HG02642 (cell line): ENCODE results near the gene GPR82.
"Not testable (repeated sequence)": the region's sequence is repeated elsewhere in the genome, so short reads cannot be mapped to it uniquely, and the experiment has no call there.

ENCODE experiments used
- ATAC-seq: cut with Tn5 transposase; IDR thresholded peaks from one replicate; pipeline ENCODE4 v1.9.1; 2021; ENCODE audit warnings: mild to moderate bottlenecking; ENCODE audit not compliant: unreplicated experiment, poor library complexity

Gene GPR82

DNA sequence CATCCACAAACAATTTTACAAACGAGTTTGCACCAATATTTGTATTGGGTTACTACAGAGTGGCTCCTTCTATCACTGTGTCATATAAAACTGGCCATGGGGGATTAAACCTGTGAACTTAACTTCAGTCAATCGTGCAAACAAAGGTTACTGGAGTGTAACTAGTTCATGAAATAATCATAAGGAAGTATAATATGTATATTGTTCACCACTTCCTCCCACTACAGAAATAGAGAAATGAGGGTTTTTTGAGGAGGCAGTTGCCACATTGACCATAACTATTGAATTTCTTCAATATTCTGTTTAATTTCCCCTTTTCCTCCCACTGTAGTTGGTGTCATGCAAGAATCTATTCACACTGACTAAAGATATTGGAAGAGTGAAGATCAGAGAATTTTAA, at the start of gene GPR82:
TSS of gene GPR82 (plus strand) at position 356 of the 400 bp plus-strand sequence. CDS start 2,846 bp downstream, outside the sequence.
- no peak for ATAC-seq

DNA sequence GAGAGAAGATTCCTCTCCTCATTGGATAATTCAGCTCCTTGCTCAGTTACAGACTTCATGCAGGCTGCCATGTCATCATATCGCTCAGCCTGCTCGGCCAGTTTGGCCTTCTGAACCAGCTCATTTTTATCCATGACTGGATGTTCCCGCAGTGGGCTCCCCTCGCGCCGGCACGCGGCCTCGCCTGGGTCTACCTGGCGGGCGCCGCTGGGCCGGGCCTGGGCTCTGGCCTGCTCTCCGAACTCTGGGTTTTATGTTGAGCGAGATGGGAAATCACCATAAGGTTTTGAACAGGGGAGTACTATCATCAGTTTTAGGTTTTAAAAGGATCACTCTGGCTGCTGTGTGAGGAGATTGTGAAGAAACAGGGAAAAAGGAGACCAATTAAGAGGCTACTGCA, 47.6 kb upstream of the GPR82 start:
- not testable (repeated sequence) for ATAC-seq

- ATAC-seq, result no peak
Observed at GRCh38 chrX:41677183-41678060, 46.6 kb upstream of the GPR82 start.

DNA sequence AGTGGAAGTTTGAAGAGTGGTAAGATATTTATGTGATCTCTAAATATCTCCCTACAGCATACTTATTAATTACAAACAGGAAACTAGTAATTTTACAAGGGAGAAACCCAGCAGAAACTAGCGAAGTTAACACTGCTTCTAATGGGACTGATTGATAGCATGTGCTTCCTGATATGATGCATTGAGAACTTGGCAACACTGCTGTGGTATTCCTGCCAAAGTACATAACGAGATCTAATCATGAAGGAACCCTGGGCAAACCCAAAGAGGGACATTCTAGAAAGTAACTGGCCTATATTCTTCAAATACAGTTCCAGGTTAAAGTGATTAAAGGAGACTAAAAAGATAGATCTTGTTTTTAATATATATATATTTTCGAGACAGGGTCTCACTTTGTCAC, 39.8 kb upstream of the GPR82 start:
- ATAC-seq, result no peak

- no peak for ATAC-seq
Observed at GRCh38 chrX:41684940-41685339, 39.0 kb upstream of the GPR82 start.

- no peak for ATAC-seq
Observed at GRCh38 chrX:41686788-41687187, 37.2 kb upstream of the GPR82 start.

DNA sequence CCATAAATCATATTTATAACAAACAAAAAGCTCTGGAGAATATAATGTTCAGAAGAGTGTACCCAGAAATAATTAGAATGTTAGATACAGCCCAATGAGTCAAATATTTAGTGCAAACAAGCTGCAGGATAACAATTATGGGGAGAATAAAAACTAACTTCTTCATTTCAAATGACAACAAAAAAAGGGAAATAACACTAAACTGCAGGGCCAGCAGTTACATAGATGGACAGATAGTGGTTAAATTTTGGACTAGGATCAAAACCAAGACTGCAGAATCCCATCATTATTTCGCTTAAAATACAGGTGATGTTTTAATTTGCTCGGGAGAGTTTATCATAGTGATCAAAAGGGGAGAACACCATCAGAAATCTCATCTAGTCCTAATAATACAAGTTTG, 35.8 kb upstream of the GPR82 start:
- ATAC-seq, result no peak

- no peak for ATAC-seq
Observed at GRCh38 chrX:41688835-41689234, 35.1 kb upstream of the GPR82 start, which contains the start of gene GPR34. Gene GPR34 (plus strand): TSS chrX:41688973. CDS start chrX:41695634, 6,661 bp downstream.

GRCh38 chrX:41689711-41690110, 34.3 kb upstream of the GPR82 start:
- ATAC-seq, result no peak

DNA sequence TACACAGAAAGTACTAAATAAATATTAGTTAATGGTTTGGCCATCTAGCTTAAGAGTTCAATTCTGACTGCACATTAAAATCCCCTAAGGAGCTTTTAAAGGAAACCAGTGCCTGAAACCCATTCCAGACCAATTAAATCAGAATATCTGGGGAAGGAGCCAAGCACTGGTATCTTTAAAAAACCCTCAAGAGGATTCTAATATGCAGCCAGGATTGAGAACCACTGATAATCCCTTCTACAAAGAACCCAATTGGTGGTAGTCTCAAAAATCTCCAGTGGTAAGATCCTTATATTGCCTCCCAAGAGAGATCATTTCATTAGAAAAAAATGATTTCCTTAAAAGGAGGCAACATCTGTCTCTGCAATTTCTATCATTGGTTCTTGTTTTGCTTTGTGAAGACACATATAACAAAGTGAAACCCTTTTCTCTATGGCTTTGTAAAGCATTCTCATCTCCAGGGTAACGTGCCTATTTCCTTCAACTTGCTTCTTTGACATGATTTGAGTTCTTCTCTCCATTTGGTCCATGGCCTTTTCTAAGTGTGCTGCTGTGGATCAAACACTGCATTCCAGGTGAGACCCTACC, 31.7 kb upstream of the GPR82 start:
- no peak for ATAC-seq

- ATAC-seq, result no peak
Observed at GRCh38 chrX:41693024-41693423, 31.0 kb upstream of the GPR82 start.

GRCh38 chrX:41695426-41695825, 28.6 kb upstream of the GPR82 start:
- no peak for ATAC-seq

DNA sequence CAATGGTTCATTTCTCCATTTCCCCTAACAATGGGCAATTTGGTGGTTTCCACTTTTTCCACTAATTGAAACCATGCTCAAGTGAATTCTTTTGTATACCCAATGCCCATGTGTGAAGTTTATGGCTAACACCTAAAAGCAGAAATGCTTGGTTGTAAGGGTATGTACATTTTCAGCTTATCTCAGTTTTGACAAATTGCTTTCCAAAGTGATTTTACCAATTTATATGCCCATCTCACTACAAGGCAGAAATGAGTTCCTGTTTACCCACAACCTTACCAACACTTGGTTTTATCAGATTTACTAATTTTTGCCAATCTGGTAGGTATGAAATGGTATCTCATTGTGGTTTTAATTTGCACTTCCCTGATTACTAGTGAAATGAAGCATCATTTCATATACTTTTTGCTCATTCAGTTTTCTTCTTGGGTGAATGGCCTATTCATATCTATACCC, 20.4 kb upstream of the GPR82 start:
- no peak for ATAC-seq

DNA sequence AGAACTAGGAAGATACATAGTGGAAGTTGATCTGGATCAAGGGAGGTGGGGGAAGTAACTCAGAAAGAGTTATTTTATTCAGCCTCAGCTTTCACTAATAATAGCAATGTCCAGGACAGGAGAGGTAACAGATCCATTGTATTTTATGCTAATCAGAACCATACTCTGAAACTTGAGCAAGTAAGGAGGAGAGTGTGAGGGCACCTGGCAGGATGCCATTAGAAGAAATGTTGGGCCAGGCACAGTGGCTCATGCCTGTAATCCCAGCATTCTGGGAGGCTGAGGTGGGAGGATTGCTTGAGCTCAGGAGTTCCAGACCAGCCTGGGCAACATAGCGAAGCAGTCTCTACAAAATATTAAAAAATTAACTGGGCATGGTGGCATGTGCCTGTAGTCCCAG, 18.9 kb upstream of the GPR82 start:
- no peak for ATAC-seq

DNA sequence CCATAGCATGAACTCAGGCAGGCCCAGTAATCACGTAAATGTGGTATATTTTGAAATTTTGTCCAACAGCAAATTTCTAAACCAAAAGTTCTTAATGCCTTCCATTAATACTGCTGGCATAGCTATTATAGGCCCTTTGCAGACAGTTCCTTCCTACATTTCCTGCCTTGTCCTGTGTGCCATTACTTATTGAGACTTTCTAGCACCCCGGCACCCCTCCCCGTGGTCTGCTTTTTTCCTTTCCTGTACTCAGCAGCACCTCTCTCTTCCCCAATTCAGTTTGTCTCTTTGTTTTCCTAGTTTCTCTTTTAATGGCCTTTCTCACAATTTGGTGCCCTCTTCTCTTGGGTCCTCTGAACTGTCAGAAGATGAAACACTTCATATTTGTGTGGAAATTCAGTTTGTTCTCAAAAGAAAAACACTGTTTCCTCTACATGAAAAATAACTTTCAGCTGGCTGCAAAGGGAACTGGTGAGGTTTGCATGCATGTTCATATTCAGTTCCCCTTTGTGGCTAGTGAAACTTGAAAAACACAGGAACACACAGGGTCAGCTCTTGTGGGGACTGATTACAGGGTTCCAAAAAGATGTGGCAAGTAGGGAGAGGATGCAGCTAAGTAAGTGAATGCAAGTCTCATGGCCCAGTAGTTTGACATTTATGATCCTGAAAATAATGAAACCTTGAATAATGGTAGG, 18.2 kb upstream of the GPR82 start:
- ATAC-seq, result peak; percentile 86

DNA sequence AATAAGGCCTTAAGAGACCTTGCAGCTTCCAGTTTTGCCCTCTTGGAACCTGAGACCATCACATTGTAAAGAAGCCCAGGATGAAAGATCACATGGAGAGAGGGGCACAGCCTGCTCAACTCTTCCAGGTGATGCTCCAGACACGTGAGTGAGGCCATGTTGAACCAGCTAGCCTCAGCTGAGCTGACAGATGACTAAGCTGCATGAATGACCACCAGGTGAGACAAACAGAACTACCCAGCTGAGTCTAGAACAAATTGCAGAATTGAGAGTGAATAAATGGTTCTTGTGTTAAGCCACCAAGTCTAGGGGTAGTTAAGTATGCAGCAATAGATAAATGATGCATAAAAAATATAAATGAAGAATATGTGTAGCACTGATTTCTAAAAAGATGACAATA, 16.8 kb upstream of the GPR82 start:
- ATAC-seq, result no peak

DNA sequence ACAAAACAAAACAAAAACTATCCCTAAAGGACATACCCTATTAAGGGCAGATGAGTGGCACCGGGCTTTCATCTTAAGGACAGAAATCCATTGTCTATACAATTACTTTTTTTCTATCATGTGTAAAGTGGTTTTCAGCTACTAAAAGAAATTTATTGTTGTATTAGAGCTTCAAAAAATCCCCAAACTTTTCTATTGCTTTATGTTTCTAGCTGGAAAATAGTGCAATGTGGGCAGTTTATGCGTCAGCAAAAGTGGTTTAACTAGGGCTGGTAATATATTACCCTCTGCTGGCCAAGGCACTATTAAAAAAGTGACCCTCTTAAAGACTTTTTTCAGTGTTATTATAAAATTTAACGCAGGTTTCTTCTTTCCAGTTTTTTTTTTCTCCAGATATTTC, 15.5 kb upstream of the GPR82 start:
- ATAC-seq, result no peak

DNA sequence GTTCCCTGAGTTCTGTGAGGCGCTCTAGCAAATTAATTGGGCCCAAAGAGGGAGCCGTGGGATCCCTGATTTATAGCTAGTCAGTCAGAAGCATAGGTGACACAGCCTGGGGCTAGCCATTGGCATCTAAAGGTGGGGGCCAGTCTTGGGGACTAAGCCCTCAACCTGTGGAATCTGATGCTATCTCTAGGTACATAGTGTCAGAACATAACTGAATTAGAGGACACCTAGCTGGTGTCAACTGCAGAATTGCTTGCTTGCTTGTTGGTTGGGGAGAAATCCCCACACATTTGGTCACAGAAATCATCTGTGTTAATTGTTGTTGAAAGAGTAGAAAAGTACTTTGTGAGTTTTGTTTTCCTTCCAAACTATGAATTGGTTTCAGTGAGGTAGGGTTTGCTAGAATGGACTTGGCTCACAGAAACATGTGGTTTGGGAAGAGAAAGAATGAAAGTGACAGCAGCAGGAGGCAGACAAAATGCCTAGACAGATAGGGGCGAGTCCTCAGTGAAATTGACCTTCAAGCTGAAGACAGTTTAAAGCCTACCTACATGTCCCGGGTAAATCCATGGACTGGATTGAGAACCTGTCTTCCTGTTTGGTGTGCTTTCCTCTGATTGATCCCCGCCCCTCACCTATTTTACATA, 12.8 kb upstream of the GPR82 start:
- no peak for ATAC-seq

- no peak for ATAC-seq
Observed at GRCh38 chrX:41716222-41716621, 7.8 kb upstream of the GPR82 start.

DNA sequence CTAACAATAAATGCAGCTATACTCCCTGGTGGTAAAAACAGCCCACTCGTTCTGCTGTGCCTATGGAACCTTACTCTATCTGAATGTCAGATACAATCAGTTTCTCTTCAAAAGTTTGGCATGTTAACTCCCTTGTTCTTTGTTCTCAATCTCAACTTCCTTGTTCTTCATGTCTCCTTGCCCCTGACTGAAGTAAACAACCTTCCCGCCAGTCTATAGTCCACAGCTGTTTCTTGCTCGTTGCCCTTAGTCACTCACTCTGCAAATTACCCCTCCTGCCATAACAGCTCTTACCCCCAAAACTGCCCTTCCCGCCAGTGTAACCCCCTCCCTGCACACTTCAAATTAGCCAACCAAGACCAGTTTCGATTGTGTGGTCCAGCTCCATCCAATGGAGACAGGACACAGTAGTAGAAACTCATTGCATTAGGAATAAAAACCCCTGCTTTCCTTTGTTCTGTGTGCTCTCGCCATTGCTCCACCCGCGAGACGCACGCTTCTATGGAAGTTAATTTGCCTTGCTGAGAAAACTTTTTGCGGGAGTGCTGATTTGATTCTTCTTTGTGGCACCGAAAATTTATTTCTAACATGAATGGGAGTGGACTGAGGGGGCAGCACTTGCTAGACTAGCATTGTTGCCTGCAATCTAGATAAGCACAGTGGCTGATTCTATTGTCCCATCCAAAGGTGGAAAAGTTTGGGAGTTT, 7.1 kb upstream of the GPR82 start:
- ATAC-seq, result no peak
